H1 (cell line): ENCODE data around the gene SLC30A3. TPM values are rescaled to one million over a fixed set of nuclear protein-coding genes. Genes with fewer than 3 reads are reported as not detected.

Experiments
- SUZ12 ChIP-seq: fragments of 200-600 bp; sonication (generic); IDR thresholded peaks from 2 replicates; pipeline ENCODE4 v1.6.1; 2012; ENCODE audit warnings: mild to moderate bottlenecking, inconsistent platforms, low read length, moderate library complexity, mixed read lengths
- polyA plus RNA-seq, 7 experiments: library from polyadenylated mRNA; depleted of rRNA in 3 of 7; stranded (reverse) in 5 of 7; unstranded in 2 of 7; fragments of >200 nt in 5 of 7; fragments of 200-250 nt in 2 of 7; gene quantifications; 1 replicate in 5 of 7; 2 replicates in 1 of 7; 4 replicates in 1 of 7; pipeline versions ENCODE4 v1.2.1 to v1.2.3, GENCODE V29; 2011 to 2013; ENCODE audit warnings: missing spikeins in 2 of 7, mixed read lengths in 2 of 7
- total RNA-seq: library from RNA; stranded (reverse); fragmentation: NEBNext Ultra II Directional; extraction: Animal tissue kit (Norgen Biotek cat#: 25700); gene quantifications from 2 replicates; pipeline ENCODE4 v1.2.1, GENCODE V29; 2021

Gene SLC30A3
- total and polyA plus RNA-seq, 2 of the 8 experiments (the other 6 are each of a cell fraction or from before 2014, with no cell fraction given), result 15.2 to 30.7 TPM

- peak; percentile 63; the same call in 1 of the 2 replicates for TF ChIP-seq SUZ12
These were observed 43.9 kb upstream of the SLC30A3 start (continued) for GRCh38 chr2:27306573-27307286.
